ENCODE measurements around the gene NOC4L. TPM values are rescaled to one million over a fixed set of nuclear protein-coding genes. Genes with fewer than 3 reads are reported as not detected.
A peak's percentile ranks its signal among the peaks of the same experiment; 100 is the strongest.

Gene NOC4L
- total and polyA plus RNA-seq, 2 of the 4 experiments (the other 2 are of a cell fraction), result 5.2 to 13.4 TPM

- TF ChIP-seq CTCF (conservative IDR thresholded peaks at IDR 0.05; ENCODE audit: low read depth, low read length), result no peak
Observed at GRCh38 chr12:132175496-132176384, 31.5 kb downstream of the NOC4L start (continued).

- no TSS peak for BruUV-seq (replicated peaks)
- Histone ChIP-seq H3K18ac (ENCODE audit: low read depth, low read length) (no peak overlapping the region), H3K4me2 (ENCODE audit: low read depth, low read length) (no peak overlapping the region), H4K20me1 (ENCODE audit: insufficient read depth, low read length) (no peaks in the 10 kb centered on the region), H2AFZ (replicated peaks; ENCODE audit: low read length, poor library complexity) (no peak overlapping the region), H3K56ac (ENCODE audit: extremely low read depth, insufficient read depth, low read length) (no peak overlapping the region), H2BK15ac (ENCODE audit: low read depth, low read length) (no peak overlapping the region), H3K36me3 (ENCODE audit: control insufficient read depth, insufficient read depth, low read length) (no peaks in the 10 kb centered on the region), H3K9me1 (ENCODE audit: insufficient read depth, low read length) (no peaks in the 10 kb centered on the region), H3K79me1 (ENCODE audit: low read depth in 1 of 2, low read length in 2 of 2) (no peaks in the 10 kb centered on the region), H2BK120ac (ENCODE audit: low read depth, low read length) (no peak overlapping the region), H2AK9ac (replicated peaks; ENCODE audit: low read depth, low read length, poor library complexity) (peak overlapping the region; percentile 24), H3K4me1 (ENCODE audit: control insufficient read depth, insufficient read depth, low read length) (no peaks in the 10 kb centered on the region), H3K9ac (ENCODE audit: low read depth, low read length) (no peak overlapping the region), H2BK20ac (ENCODE audit: low read depth, low read length) (no peak overlapping the region), H3K27ac (ENCODE audit: insufficient read depth, low read length) (no peak overlapping the region), H2BK5ac (ENCODE audit: low read depth, low read length, poor library complexity, severe bottlenecking) (no peak overlapping the region), H4K91ac (ENCODE audit: insufficient read depth, low read depth, low read length) (no peak overlapping the region), H3K9me3 (ENCODE audit: control insufficient read depth, insufficient read depth, low read length) (no peaks in the 10 kb centered on the region), H3K4me3 (ENCODE audit: insufficient read depth, low read depth, low read length) (no peak overlapping the region), H3K27me3 (ENCODE audit: control insufficient read depth, insufficient read depth, low read length) (peaks cover 64% of the 10 kb centered on the region), H3K14ac (replicated peaks; ENCODE audit: low read depth, low read length) (no peak overlapping the region), H2AK5ac (ENCODE audit: low read depth, low read length) (no peak overlapping the region), H3K4ac (ENCODE audit: low read depth, low read length) (no peak overlapping the region), H4K8ac (ENCODE audit: low read depth in 2 of 2, low read length in 2 of 2) (no peak overlapping the region), H3K23ac (ENCODE audit: low read depth, low read length) (no peak overlapping the region), H4K5ac (ENCODE audit: low read depth, low read length) (no peak overlapping the region)
- 58% methylated on average over 9 of the region's 19 CpGs; no CpG with 5 or more reads in 1 of the 2 experiments for WGBS, 2 experiments (ENCODE audit: extremely low coverage in 2 of 2, insufficient read length in 1 of 2)
- no peak for DNase-seq
- in situ Hi-C loops (cut with MboI; ENCODE audit: low sequenced_read_pairs) (no loop called here), intact Hi-C loops (cut with micrococcal nuclease) (no loop called here), dilution Hi-C loops (cut with HindIII; ENCODE audit: low sequenced_read_pairs, unreplicated experiment) (no loop called here)
- POLR2A ChIA-PET (ENCODE audit: unreplicated experiment), result no interaction called here
- CTCF ChIA-PET, result no interaction called here
- ATAC-seq (ENCODE audit: low read depth), result no peak
- TF ChIP-seq SMC3 (IDR thresholded peaks at IDR 0.05; ENCODE audit: low read depth, low read length) (no peak), USF2 (IDR thresholded peaks at IDR 0.05; ENCODE audit: low read depth, low read length) (no peak), POLR2A (IDR thresholded peaks at IDR 0.05; ENCODE audit: low read depth, low read length) (no peak), CEBPB (IDR thresholded peaks at IDR 0.05; ENCODE audit: low read depth, low read length) (no peak), RFX5 (IDR thresholded peaks at IDR 0.05; ENCODE audit: low read depth, low read length) (no peak), RAD21 (IDR thresholded peaks at IDR 0.05; ENCODE audit: low read length) (no peak), ELK1 (IDR thresholded peaks at IDR 0.05; ENCODE audit: borderline replicate concordance, low read depth, low read length) (no peak), CTCF (conservative IDR thresholded peaks at IDR 0.05; ENCODE audit: low read depth, low read length) (no peak)
Observed at GRCh38 chr12:132176385-132176919, 32.2 kb downstream of the NOC4L start.
